ENCODE data around the gene SLC39A13.

DNA sequence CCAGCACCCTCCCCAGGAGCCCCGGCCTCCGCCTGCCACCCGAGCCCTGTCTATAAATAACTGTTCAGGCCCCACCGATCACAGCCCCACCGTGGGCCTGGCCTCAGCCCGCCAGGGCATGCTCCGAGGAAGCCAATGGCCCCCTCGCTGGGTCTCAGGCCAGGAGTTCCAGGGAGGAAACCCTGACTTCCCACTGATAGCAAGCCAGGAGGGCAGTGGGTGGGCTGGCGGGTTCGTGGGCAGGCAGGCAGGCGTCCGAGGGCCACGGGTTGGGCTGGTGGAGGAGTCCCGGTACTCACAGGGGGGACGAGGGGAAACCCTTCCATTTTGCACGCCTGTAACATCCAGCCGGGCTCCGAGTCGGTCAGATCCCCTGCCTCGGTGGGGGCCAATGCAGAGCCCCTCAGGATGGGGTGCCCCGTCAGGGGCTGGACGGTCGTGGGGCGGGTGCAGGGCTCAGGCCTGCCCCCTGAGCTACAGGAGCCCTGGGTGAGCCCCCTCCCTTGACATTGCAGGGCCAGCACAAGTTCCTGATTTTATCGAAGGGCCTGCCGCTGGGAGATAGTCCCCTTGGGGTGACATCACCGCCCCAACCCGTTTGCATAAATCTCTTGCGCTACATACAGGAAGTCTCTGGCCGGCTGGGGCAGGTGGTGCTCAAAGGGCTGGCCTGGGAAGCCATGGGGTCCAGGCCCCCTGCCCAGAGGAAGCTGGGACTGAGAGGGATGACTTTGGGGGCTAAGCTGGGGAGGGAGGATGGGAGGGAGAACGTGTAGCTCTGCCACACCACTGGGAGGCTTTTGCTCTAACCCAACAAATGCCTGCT lies 30.2 kb upstream of the SLC39A13 start, which contains the start of gene SPI1:
- TF ChIP-seq, protein P1, sequence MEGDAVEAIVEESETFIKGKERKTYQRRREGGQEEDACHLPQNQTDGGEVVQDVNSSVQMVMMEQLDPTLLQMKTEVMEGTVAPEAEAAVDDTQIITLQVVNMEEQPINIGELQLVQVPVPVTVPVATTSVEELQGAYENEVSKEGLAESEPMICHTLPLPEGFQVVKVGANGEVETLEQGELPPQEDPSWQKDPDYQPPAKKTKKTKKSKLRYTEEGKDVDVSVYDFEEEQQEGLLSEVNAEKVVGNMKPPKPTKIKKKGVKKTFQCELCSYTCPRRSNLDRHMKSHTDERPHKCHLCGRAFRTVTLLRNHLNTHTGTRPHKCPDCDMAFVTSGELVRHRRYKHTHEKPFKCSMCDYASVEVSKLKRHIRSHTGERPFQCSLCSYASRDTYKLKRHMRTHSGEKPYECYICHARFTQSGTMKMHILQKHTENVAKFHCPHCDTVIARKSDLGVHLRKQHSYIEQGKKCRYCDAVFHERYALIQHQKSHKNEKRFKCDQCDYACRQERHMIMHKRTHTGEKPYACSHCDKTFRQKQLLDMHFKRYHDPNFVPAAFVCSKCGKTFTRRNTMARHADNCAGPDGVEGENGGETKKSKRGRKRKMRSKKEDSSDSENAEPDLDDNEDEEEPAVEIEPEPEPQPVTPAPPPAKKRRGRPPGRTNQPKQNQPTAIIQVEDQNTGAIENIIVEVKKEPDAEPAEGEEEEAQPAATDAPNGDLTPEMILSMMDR (conservative IDR thresholded peaks at IDR 0.05 in 1 of 2, IDR thresholded peaks at IDR 0.05 in 1 of 2; ENCODE audit: low read depth in 1 of 2, low read length in 2 of 2), result no peak
- no peak for TF ChIP-seq EZH2 (IDR thresholded peaks at IDR 0.05; ENCODE audit: low read length, missing control alignments)

Measured in fibroblast of lung (primary cell).